Skeletal muscle cell (primary cell): Measurements from ENCODE around the gene ALDH3B1.

Source experiments
- DNase-seq: peaks from one replicate; pipeline ENCODE4 v3.0.0-alpha.2; 2010; ENCODE audit warnings: low read depth
- H3K4me3 ChIP-seq: 2 replicates; pipeline ENCODE4 v1.5.1; 2011; ENCODE audit warnings: low read depth, mild to moderate bottlenecking, control low read depth, low read length, moderate library complexity

ALDH3B1 gene

GRCh38 chr11:68040101-68040956, 30.2 kb downstream of the ALDH3B1 start:
- H3K4me3 ChIP-seq = peak overlapping the region; percentile 72
- peak; percentile 38 for DNase-seq

DNA sequence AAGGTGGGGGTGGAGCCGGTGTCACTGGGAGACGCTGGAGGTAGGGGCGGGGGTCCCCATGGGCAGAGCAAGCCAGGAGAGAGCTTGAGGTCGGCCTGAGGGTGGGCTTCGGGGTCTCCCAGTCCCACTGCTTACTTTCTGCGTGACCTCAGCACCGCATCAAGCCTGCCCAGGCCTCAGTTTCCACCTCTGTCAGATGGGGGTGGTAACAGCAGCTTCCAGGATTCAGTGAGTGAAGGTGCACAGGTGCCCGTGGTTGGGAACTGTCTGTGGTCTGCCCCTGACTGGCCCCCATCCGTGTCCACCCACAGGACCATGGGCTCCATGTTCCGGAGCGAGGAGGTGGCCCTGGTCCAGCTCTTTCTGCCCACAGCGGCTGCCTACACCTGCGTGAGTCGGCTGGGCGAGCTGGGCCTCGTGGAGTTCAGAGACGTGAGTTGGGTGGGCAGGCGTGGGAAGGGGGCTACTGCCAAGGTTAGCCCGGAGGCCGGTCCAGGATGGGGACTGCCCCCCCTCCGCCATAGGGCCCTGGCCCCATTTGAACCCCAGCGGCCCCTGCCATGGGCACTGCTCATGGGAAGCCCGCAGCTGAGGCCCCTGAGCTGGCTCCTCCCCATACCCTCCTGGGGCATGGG, 30.9 kb downstream of the ALDH3B1 start:
- DNase-seq = no peak
- H3K4me3 ChIP-seq = peak overlapping the region; percentile 72

DNA sequence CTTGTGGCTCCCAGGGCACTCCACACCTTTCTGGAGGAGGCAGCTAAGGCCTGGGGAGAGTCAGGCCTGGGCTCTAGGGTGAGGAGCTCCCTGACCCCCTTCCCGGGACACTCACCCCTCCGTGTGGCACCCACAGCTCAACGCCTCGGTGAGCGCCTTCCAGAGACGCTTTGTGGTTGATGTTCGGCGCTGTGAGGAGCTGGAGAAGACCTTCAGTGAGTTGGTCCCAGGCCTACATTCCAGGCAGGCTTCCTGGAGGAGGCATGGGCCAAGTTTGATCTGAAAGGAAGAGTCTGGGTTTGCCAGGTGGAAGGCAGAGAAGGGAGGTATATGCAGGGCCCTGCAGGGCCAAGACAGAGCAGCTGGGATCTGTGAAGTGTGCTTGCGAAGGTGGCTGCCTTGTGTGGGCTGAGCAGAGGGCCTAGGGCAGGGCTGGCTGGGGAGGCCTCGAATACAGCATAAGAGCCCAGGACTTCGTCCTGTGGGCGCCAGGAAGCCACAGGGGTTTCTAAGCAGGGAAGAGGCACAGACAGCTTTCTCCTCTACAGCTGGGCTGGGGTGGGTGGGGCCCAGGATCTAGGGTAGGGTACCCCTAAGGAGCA, 31.6 kb downstream of the ALDH3B1 start:
- no peak for DNase-seq
- H3K4me3 ChIP-seq = no peak overlapping the region

DNA sequence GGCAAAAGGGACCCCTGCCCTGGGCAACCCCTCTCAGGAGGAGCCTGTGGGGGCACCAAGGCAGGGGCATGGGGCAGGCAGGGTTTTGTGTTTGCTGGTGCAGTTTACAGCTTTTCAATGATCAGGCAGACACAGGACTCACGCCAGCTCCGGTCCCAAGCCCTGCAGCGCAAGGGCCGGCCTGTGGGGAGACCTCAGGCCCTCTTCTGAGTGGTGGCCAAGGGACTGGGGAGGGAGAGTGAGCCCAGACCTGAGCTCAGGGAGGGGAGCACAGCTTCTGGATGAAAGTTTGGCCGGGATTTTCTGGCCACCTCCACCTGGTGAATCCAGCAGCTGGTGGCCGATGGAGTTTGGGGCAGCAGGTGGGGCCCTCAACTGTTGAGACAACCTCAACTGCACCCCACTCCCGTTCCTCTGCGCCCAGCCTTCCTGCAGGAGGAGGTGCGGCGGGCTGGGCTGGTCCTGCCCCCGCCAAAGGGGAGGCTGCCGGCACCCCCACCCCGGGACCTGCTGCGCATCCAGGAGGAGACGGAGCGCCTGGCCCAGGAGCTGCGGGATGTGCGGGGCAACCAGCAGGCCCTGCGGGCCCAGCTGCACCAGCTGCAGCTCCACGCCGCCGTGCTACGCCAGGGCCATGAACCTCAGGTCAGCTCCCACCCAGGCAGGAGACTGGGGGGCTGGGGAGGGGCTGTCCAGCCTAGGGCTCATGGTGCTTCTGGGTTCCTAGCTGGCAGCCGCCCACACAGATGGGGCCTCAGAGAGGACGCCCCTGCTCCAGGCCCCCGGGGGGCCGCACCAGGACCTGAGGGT, 32.3 kb downstream of the ALDH3B1 start:
- DNase-seq = no peak

GRCh38 chr11:68043029-68043348, 32.9 kb downstream of the ALDH3B1 start:
- H3K4me3 ChIP-seq = no peak overlapping the region
- DNase-seq = no peak

More for the DNA sequence above, 32.3 kb downstream of the ALDH3B1 start:
- no peak overlapping the region for H3K4me3 ChIP-seq

GRCh38 chr11:68043349-68044144, 33.4 kb downstream of the ALDH3B1 start:
- no peak overlapping the region for H3K4me3 ChIP-seq
- DNase-seq = peak; percentile 56

DNA sequence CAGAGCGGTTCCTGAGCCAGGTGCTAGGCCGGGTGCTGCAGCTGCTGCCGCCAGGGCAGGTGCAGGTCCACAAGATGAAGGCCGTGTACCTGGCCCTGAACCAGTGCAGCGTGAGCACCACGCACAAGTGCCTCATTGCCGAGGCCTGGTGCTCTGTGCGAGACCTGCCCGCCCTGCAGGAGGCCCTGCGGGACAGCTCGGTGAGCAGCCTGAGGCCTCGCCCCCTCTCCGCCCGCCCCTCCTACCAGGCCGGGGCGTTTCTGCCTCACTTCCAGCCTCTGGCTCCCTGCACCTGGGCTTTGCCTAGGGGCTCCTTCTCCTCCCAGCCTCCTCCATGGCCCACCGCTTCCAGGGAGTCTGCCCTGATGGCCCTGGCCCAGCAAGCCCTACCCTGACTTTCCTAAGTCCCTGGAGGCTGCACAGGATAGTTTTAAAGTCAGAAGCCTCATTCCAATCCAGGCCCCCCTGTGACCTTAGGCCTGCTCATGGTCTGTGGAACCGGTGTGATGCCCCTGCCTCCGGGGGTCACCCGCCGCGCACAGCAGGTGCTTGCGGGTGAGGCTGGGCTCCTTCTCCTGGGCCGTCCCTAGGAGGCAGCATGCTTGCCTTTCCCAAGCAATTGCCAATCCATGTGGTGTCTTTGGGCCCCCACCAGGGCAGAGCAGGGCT, 34.2 kb downstream of the ALDH3B1 start:
- H3K4me3 ChIP-seq = no peak overlapping the region
- no peak for DNase-seq

- no peak overlapping the region for H3K4me3 ChIP-seq
- no peak for DNase-seq
Measured at GRCh38 chr11:68044898-68045351, 34.8 kb downstream of the ALDH3B1 start.

GRCh38 chr11:68047437-68048290, 37.5 kb downstream of the ALDH3B1 start:
- no peak for DNase-seq
- no peak overlapping the region for H3K4me3 ChIP-seq

DNA sequence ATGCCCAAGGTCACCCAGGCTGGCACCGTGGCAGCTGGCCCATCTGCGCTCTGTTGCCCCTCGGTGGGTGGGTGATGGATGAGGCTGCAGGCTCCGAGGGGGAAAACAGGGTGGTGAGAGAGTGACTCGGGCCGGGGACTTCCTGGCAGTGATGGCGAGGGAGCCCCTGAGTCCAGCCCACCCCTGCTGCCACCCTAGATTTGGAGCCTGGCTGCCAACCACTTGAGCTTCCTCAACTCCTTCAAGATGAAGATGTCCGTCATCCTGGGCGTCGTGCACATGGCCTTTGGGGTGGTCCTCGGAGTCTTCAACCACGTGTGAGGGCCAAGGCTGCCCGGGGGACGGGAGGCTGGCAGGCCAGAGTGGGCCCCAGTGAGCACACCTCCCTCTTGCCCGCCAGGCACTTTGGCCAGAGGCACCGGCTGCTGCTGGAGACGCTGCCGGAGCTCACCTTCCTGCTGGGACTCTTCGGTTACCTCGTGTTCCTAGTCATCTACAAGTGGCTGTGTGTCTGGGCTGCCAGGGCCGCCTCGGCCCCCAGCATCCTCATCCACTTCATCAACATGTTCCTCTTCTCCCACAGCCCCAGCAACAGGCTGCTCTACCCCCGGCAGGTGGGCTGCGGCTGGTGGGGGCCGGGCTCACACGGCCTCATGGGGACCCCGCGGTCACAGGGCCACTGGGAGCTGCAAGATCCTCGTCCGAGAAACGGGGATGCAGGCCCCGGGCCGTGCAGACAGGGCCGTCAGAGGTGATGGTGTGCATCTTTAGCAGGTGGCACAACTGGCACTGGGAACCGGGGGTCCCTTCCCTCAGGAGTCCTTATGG, 38.8 kb downstream of the ALDH3B1 start:
- H3K4me3 ChIP-seq = no peak overlapping the region
- DNase-seq = no peak

DNA sequence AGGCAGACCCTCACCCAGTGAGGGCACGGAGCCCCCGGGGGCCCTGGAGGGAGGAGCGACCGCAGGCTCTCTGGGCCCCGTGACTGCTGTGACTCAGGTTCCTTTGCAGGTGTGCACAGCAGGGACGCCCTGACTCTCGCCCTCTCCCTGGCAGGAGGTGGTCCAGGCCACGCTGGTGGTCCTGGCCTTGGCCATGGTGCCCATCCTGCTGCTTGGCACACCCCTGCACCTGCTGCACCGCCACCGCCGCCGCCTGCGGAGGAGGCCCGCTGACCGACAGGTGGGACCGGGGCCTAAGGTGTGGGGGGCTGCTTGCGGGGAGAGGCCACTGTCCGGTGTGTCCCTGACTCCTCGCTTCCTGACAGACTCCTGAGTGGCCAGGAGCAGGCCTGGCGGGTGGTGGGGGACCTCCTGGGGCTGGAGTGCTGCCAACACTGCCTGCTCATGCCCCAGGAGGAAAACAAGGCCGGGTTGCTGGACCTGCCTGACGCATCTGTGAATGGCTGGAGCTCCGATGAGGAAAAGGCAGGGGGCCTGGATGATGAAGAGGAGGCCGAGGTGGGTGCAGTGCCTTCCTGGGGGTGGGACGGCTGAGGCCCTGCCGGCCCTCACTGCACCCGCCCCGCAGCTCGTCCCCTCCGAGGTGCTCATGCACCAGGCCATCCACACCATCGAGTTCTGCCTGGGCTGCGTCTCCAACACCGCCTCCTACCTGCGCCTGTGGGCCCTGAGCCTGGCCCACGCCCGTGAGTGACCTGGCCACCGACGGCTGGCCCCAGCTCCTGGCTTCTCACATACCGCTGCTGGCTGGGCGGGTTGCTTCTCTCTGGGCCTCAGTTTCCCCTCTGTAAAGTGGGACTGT, 39.6 kb downstream of the ALDH3B1 start:
- DNase-seq = no peak
- no peak overlapping the region for H3K4me3 ChIP-seq

- no peak for DNase-seq
- no peak overlapping the region for H3K4me3 ChIP-seq
Measured at GRCh38 chr11:68050371-68050841, 40.3 kb downstream of the ALDH3B1 start.

GRCh38 chr11:68051191-68052136, 41.3 kb downstream of the ALDH3B1 start:
- DNase-seq = no peak
- no peak overlapping the region for H3K4me3 ChIP-seq

GRCh38 chr11:68052137-68052873, 42.2 kb downstream of the ALDH3B1 start:
- no peak overlapping the region for H3K4me3 ChIP-seq
- no peak for DNase-seq
